ENCODE results near the gene CDK5RAP3.
A peak's percentile ranks its signal among the peaks of the same experiment; 100 is the strongest.

The CDK5RAP3 gene

GRCh38 chr17:47949197-47949759 lies 21.6 kb upstream of the CDK5RAP3 start:
- DNase-seq (ENCODE audit: low read depth) = peak; percentile 40

GRCh38 chr17:47949946-47950345 lies 21.0 kb upstream of the CDK5RAP3 start:
- no peak for DNase-seq (ENCODE audit: low read depth)

GRCh38 chr17:47950448-47950847 lies 20.5 kb upstream of the CDK5RAP3 start:
- DNase-seq (ENCODE audit: low read depth) = no peak

GRCh38 chr17:47952171-47953021 lies 18.5 kb upstream of the CDK5RAP3 start:
- no peak for DNase-seq (ENCODE audit: low read depth)

- no peak for DNase-seq (ENCODE audit: low read depth)
Observed at GRCh38 chr17:47953909-47954308, 17.0 kb upstream of the CDK5RAP3 start.

GRCh38 chr17:47955497-47956461 lies 15.1 kb upstream of the CDK5RAP3 start:
- DNase-seq (ENCODE audit: low read depth) = no peak

GRCh38 chr17:47956791-47957590 lies 13.9 kb upstream of the CDK5RAP3 start:
- no peak for DNase-seq (ENCODE audit: low read depth)

- DNase-seq (ENCODE audit: low read depth) = no peak
Observed at GRCh38 chr17:47957591-47958490, 13.1 kb upstream of the CDK5RAP3 start, which contains the start of gene PRR15L. Gene PRR15L (minus strand): TSS chr17:47957883. CDS start chr17:47953234, 4,649 bp downstream.

- DNase-seq (ENCODE audit: low read depth) = no peak
Observed at GRCh38 chr17:47959825-47960655, 10.9 kb upstream of the CDK5RAP3 start.

GRCh38 chr17:47961406-47961805 lies 9.5 kb upstream of the CDK5RAP3 start:
- no peak for DNase-seq (ENCODE audit: low read depth)

GRCh38 chr17:47962901-47963300 lies 8.0 kb upstream of the CDK5RAP3 start:
- DNase-seq (ENCODE audit: low read depth) = no peak

- DNase-seq (ENCODE audit: low read depth) = no peak
Observed at GRCh38 chr17:47964856-47965255, 6.1 kb upstream of the CDK5RAP3 start.

- no peak for DNase-seq (ENCODE audit: low read depth)
Observed at GRCh38 chr17:47966079-47966519, 4.8 kb upstream of the CDK5RAP3 start.

- DNase-seq (ENCODE audit: low read depth) = peak; percentile 58
Observed at GRCh38 chr17:47967607-47968252, 3.2 kb upstream of the CDK5RAP3 start.

GRCh38 chr17:47968836-47969235 lies 2.1 kb upstream of the CDK5RAP3 start:
- no peak for DNase-seq (ENCODE audit: low read depth)

GRCh38 chr17:47969930-47970724 lies 786 bp upstream of the CDK5RAP3 start:
- no peak for DNase-seq (ENCODE audit: low read depth)

- no peak for DNase-seq (ENCODE audit: low read depth)
Observed at GRCh38 chr17:47973541-47973940, 2.6 kb downstream of the CDK5RAP3 start.

GRCh38 chr17:47975189-47975822 lies 4.4 kb downstream of the CDK5RAP3 start:
- no peak for DNase-seq (ENCODE audit: low read depth)
